Head of caudate nucleus (tissue), 42 donors: ENCODE results near the gene AGTR1.
"Not testable (repeated sequence)": the region's sequence is repeated elsewhere in the genome, so short reads cannot be mapped to it uniquely, and the experiment has no call there.

Source experiments
- DNase-seq, 42 donors: peaks; one replicate each; pipeline versions ENCODE4 v3.0.0 to v3.0.0-alpha.2; 2020 to 2021; ENCODE audit warnings: mixed read lengths in 7 of 42
- intact Hi-C: fragments of 100-400 bp; cut with DNase I; formaldehyde crosslinking; loops from one replicate; pipeline ENCODE4 v1.15.0; 2022

AGTR1 gene

DNA sequence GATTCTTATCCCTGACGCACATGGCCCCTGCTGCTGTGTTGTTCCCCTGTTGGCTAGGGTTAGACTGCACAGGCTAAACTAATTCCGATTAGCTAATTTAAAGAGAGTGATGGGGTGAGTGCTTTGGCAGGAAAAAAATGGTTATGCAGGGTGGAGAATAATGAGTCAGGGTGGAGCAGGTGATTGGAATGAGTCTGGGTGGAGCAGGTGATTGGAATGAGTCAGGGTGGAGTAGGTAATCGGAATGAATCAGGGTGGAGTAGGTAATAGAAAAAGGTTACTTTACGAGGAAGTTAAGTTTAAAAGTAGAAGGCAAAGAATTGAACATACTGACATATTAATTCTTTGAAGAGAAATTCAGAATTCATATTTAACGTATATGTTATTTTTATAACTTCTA, 55.7 kb downstream of the AGTR1 start:
- intact Hi-C loops = not testable (repeated sequence)
- DNase-seq = peak in 3 of 42 donors; percentile 11 to 18 (median 13)

DNA sequence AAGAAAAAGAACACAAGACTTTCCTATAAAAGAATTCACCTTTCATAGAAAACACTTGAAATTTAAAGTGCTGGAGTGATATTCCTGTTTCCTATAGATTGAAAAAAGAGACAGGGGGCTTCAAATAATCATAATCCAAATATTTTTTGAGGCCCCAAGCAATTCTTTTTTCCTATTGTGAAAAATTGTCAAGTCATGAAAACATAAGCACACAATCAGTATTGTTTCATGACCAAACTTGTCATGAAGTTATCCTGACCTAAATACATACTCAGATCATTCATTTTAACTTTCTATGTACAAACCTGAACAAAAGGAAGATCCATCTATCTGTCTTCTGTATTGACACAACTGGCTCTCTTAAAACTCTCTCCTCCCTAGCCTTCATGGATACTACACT, 57.9 kb downstream of the AGTR1 start:
- intact Hi-C loops = no loop called here
- DNase-seq = no peak

DNA sequence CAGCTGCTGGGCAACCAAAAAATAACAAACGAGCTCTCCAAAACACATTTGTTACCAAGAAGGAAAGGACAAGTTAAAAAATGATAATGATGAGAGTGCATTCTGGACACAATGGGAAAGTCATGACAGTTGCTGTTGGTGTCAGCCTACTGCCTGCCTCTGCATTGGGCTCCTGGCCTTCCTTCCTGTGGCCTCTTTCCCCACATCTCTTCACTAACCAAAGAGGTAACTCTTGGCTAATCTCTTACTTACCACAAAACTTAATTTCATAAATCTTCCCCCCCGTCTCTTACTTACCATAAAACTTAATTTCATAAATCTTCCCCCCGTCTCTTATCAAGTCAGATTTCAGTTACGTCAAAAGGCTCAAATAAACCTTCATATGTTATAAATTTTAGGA, 58.6 kb downstream of the AGTR1 start:
- intact Hi-C loops = no loop called here
- no peak for DNase-seq

- intact Hi-C loops = no loop called here
- no peak for DNase-seq
Observed at GRCh38 chr3:148757238-148758215, 59.8 kb downstream of the AGTR1 start.

DNA sequence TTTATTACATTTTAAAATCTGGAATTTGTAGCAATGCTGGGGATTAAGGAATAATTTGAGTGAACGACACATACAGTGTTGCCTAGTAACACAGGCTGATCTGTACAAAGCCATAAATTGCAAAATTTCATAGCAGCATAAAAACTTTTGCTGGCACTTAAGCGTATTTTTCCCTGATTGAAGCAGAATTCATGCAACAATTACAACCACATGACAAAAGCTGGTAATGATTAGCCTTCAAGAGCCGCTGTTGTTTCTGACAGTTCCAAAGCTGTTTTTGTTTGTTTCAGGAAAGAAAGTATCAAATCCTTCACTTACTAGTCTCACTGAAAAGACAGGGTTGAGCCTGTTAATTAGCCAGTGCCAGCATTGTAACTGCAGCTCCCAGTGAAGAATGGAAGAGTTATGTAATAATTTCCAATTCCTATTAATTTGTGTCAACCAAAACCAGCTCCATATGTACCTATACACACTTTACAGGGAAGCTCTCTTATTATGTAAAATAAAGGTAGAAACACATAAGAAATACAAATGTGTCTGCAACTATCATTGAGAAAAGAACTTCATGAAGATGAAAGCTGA, 60.7 kb downstream of the AGTR1 start:
- intact Hi-C loops = no loop called here
- no peak for DNase-seq

DNA sequence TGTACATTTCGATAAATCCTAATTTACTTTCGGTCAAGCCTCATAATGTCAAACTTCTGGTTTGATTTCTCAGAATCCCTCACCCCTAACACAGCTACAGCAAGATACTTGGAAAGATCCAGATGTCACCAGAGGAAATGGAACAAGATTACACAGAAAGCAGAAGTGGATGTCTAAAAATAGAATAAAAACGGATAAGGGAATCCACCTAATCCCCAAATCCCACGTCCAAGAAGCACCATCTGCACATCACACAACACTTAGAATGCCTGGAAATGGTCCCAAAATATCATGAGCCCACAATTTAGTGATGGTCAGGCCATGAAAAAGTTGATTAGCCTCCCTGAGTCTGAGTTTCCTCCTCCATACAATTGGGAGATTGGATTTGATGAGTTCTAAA, 61.7 kb downstream of the AGTR1 start:
- no peak for DNase-seq
- intact Hi-C loops = no loop called here

DNA sequence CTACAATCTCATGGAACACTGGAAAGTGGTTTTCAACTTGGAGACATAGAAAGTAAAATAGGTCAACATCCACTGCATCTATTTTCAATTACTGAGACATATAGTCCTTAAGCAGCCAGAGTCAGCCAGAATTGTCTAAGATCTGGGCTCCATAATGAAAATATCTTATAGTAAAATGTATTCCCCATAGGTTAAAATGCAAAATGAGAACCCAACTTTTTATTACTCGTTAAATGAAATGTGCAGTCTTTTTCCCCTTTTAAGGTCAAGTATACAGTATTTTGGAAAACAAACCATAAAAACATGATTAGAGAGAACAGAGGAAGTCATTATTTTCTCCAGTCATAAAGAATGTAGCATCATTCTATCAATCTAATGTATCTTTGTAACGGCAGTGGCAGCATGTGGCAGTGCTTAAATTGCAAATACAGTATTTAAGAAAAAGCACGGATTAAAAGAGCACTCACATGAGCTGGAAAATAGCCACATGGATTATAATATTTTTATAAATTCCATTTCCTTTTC, 65.5 kb downstream of the AGTR1 start:
- DNase-seq = no peak
- intact Hi-C loops = no loop called here

GRCh38 chr3:148763986-148764935, 66.6 kb downstream of the AGTR1 start:
- intact Hi-C loops = no loop called here
- no peak for DNase-seq

DNA sequence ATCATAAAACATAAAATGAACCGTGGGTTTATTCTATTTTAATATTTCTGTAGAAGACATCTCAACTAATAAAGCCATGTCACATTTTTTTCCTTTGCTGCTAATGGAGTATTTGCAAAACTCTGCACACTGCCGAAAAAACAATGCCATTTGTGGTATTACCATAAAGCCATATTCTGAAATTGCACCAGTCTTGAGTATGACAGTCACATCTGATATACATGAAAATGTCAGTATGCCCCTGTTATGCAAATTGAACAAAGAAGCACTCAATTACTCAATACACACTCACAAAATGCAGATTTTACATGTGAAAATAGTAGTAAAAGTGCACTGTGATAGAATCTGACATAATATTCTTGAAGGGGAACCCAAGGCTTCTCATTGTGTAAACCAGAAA, 74.7 kb downstream of the AGTR1 start:
- intact Hi-C loops = no loop called here
- no peak for DNase-seq

DNA sequence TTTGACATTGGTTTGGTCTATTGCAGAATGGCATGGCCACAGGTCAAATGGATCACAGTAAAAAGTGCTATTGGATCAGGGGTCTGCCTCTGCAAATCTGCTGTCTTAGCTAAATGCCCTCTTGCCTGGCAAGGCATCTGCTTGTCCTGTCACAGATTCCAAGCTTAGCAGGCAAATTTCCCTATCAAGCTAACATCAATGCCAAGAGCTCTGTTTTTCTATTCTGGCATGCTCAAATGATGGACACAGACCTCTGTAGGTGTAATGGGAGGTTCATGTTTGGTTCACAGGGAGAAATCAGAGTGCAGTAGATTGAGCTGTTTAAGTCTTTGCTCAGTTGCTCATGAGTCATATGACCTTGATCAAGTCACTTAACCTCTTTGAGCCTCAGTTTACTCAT, 75.1 kb downstream of the AGTR1 start:
- DNase-seq = no peak
- intact Hi-C loops = no loop called here

DNA sequence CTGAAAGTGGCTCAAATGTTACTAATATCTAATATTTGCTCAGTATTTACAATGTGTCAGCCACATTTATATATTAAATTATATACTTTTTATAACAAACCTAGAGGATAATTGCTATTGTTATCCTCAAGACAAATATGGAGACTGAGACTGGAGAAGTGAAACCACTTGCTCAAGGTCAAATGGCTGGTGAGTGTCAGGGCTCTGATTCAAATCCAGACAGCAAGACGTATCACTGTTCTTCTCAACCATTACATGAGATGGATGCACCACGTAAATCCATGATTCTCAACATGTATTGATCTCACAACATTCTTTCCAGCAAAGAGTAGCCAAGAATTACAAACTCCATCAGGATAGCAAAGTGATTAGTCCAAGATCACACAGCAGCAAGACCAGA, 76.1 kb downstream of the AGTR1 start:
- intact Hi-C loops = no loop called here
- DNase-seq = no peak

- DNase-seq = no peak
- intact Hi-C loops = no loop called here
Observed at GRCh38 chr3:148778926-148779325, 81.2 kb downstream of the AGTR1 start.

GRCh38 chr3:148785026-148785425, 87.3 kb downstream of the AGTR1 start:
- intact Hi-C loops, DNase-seq: not testable (repeated sequence)

- intact Hi-C loops = not testable (repeated sequence)
Observed at GRCh38 chr3:148786159-148786558, 88.5 kb downstream of the AGTR1 start.

GRCh38 chr3:148789146-148789545, 91.4 kb downstream of the AGTR1 start:
- no peak for DNase-seq
- intact Hi-C loops = no loop called here

More at GRCh38 chr3:148786159-148786558, 88.5 kb downstream of the AGTR1 start:
- DNase-seq = not testable (repeated sequence)

- DNase-seq = no peak
- intact Hi-C loops = no loop called here
Observed at GRCh38 chr3:148789906-148790305, 92.2 kb downstream of the AGTR1 start.

DNA sequence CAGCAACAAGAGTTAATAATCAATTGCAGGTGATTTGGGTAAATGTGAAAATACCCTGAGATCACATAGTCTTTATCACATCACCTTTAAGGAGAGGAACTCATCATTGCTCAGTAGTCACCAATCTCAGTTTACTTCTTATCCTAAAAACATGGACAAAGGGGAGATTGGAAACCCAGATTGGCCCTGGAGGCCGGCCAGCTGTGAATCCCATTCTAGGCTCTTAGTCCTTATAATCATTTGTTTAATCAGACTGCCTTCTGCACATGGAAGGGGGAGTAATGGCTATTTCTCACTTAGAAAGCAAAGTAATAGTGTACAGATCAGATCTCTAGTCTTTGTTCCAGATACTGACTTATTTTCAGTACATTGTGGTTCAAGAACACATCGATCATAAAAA, 92.7 kb downstream of the AGTR1 start:
- peak in 7 of 42 donors; percentile 6 to 66 (median 38) for DNase-seq
- intact Hi-C loops = no loop called here

GRCh38 chr3:148790851-148791735, 93.4 kb downstream of the AGTR1 start:
- peak in 40 of 42 donors; percentile 6 to 90 (median 70) for DNase-seq
- intact Hi-C loops = no loop called here
